IMR-90 (cell line): ENCODE measurements around the gene GLIPR1L2. TPM values are rescaled to one million over a fixed set of nuclear protein-coding genes. Genes with fewer than 3 reads are reported as not detected.

Source experiments
- ATAC-seq: fragments of 200-7000 bp; cut with Tn5 transposase; 2 replicates; pipeline ENCODE4 v1.9.1; 2020; ENCODE audit warnings: low read depth, mild to moderate bottlenecking, moderate library complexity
- BruUV-seq: library from RNA; stranded (reverse); fragments of 400-500 nt; replicated peaks from 2 replicates; lab custom pipeline; 2021; lab: Mats Ljungman, UMichigan
- CTCF ChIA-PET: fragments of 300-600 bp; formaldehyde crosslinking; extraction: SDS; loops from one replicate; lab custom pipeline; 2021; ENCODE audit warnings: antibody characterized with exemption; lab: Yijun Ruan, JAX
- POLR2A ChIA-PET: fragments of 300-600 bp; sonication (Branson Sonifier 250); formaldehyde crosslinking; loops from one replicate; lab custom pipeline; 2022; ENCODE audit warnings: antibody characterized with exemption; ENCODE audit not compliant: unreplicated experiment; lab: Charles Lee
- DNase-seq: peaks from one replicate; pipeline ENCODE4 v3.0.0; 2013
- H2AFZ ChIP-seq: replicated peaks from 2 replicates; pipeline ENCODE3; 2013; ENCODE audit warnings: low read length, mild to moderate bottlenecking; ENCODE audit not compliant: poor library complexity
- H2AK5ac ChIP-seq: 2 replicates; pipeline ENCODE4 v1.6.1; 2013; ENCODE audit warnings: low read depth, low read length, inconsistent platforms
- H2AK9ac ChIP-seq: replicated peaks from 2 replicates; pipeline ENCODE3; 2013; ENCODE audit warnings: mild to moderate bottlenecking, low read depth, low read length, moderate library complexity; ENCODE audit not compliant: poor library complexity
- H2BK120ac ChIP-seq: 2 replicates; pipeline ENCODE4 v1.6.1; 2013; ENCODE audit warnings: low read depth, low read length, inconsistent platforms
- H2BK15ac ChIP-seq: 3 replicates; pipeline ENCODE4 v1.6.1; 2013; ENCODE audit warnings: low read depth, low read length, inconsistent platforms
- H2BK20ac ChIP-seq: 2 replicates; pipeline ENCODE4 v1.6.1; 2013; ENCODE audit warnings: low read depth, mild to moderate bottlenecking, inconsistent platforms, low read length, moderate library complexity
- H2BK5ac ChIP-seq: 2 replicates; pipeline ENCODE4 v1.6.1; 2013; ENCODE audit warnings: mild to moderate bottlenecking, low read depth, low read length, inconsistent platforms; ENCODE audit not compliant: poor library complexity, severe bottlenecking
- H3K14ac ChIP-seq: replicated peaks from 2 replicates; pipeline ENCODE4 v1.6.1; 2013; ENCODE audit warnings: low read depth, low read length, inconsistent platforms
- H3K18ac ChIP-seq: 2 replicates; pipeline ENCODE4 v1.6.1; 2013; ENCODE audit warnings: low read depth, low read length, control low read depth
- H3K23ac ChIP-seq: 2 replicates; pipeline ENCODE4 v1.6.1; 2013; ENCODE audit warnings: low read depth, low read length, inconsistent platforms
- H3K27ac ChIP-seq: 2 replicates; pipeline ENCODE4 v1.5.1; 2013; ENCODE audit warnings: mild to moderate bottlenecking, control low read depth, low read length; ENCODE audit not compliant: insufficient read depth
- H3K27me3 ChIP-seq: 2 replicates; pipeline ENCODE4 v1.6.1; 2013; ENCODE audit warnings: low read length; ENCODE audit not compliant: control insufficient read depth, insufficient read depth
- H3K36me3 ChIP-seq: 2 replicates; pipeline ENCODE4 v1.6.1; 2013; ENCODE audit warnings: low read length, mixed read lengths; ENCODE audit not compliant: control insufficient read depth, insufficient read depth
- H3K4ac ChIP-seq: 2 replicates; pipeline ENCODE4 v1.6.1; 2013; ENCODE audit warnings: low read depth, low read length, inconsistent platforms
- H3K4me1 ChIP-seq: 2 replicates; pipeline ENCODE4 v1.6.1; 2013; ENCODE audit warnings: low read length, mixed read lengths; ENCODE audit not compliant: control insufficient read depth, insufficient read depth
- H3K4me2 ChIP-seq: 2 replicates; pipeline ENCODE4 v1.6.1; 2013; ENCODE audit warnings: low read depth, mild to moderate bottlenecking, control low read depth, low read length, moderate library complexity
- H3K4me3 ChIP-seq: 2 replicates; pipeline ENCODE4 v1.5.1; 2013; ENCODE audit warnings: low read depth, mild to moderate bottlenecking, control low read depth, low read length, moderate library complexity; ENCODE audit not compliant: insufficient read depth
- H3K56ac ChIP-seq: 2 replicates; pipeline ENCODE4 v1.6.1; 2013; ENCODE audit warnings: low read length, inconsistent platforms; ENCODE audit not compliant: insufficient read depth; ENCODE audit errors: extremely low read depth
- H3K79me1 ChIP-seq, 2 experiments: 2 replicates each; pipeline ENCODE4 v1.6.1; 2013; ENCODE audit warnings: low read length in 2 of 2, inconsistent platforms in 1 of 2, low read depth in 1 of 2
- H3K9ac ChIP-seq: 2 replicates; pipeline ENCODE4 v1.6.1; 2013; ENCODE audit warnings: low read depth, low read length, control low read depth
- H3K9me1 ChIP-seq: 2 replicates; pipeline ENCODE4 v1.6.1; 2013; ENCODE audit warnings: low read length, inconsistent platforms; ENCODE audit not compliant: insufficient read depth
- H3K9me3 ChIP-seq: 2 replicates; pipeline ENCODE4 v1.6.1; 2013; ENCODE audit warnings: low read length; ENCODE audit not compliant: control insufficient read depth, insufficient read depth
- H4K20me1 ChIP-seq: 2 replicates; pipeline ENCODE4 v1.6.1; 2013; ENCODE audit warnings: low read length, inconsistent platforms; ENCODE audit not compliant: insufficient read depth
- H4K5ac ChIP-seq: 2 replicates; pipeline ENCODE4 v1.6.1; 2013; ENCODE audit warnings: mild to moderate bottlenecking, low read depth, low read length, control low read depth
- H4K8ac ChIP-seq, 2 experiments: 2 replicates each; pipeline ENCODE4 v1.6.1; 2013; ENCODE audit warnings: low read depth in 2 of 2, low read length in 2 of 2, control low read depth in 1 of 2, inconsistent platforms in 1 of 2
- H4K91ac ChIP-seq: 2 replicates; pipeline ENCODE4 v1.6.1; 2013; ENCODE audit warnings: low read depth, low read length, inconsistent platforms; ENCODE audit not compliant: insufficient read depth
- BHLHE40 ChIP-seq: fragments of 150-350 bp; IDR thresholded peaks from 2 replicates; pipeline ENCODE4 v1.6.1; 2016; ENCODE audit warnings: mild to moderate bottlenecking, low read depth, low read length
- CEBPB ChIP-seq: IDR thresholded peaks from 2 replicates; pipeline ENCODE4 v1.6.1; 2012; ENCODE audit warnings: low read depth, low read length, improper control_type of control experiment
- CHD1 ChIP-seq: IDR thresholded peaks from 2 replicates; pipeline ENCODE4 v1.6.1; 2012; ENCODE audit warnings: low read depth, low read length, improper control_type of control experiment
- ELK1 ChIP-seq: fragments of 150-350 bp; IDR thresholded peaks from 2 replicates; pipeline ENCODE4 v1.6.1; 2016; ENCODE audit warnings: low read depth, mild to moderate bottlenecking, low read length, moderate library complexity, borderline replicate concordance
- MAZ ChIP-seq: IDR thresholded peaks from 2 replicates; pipeline ENCODE4 v1.6.1; 2012; ENCODE audit warnings: low read depth, mild to moderate bottlenecking, low read length, improper control_type of control experiment, moderate library complexity, borderline replicate concordance
- MXI1 ChIP-seq: IDR thresholded peaks from 2 replicates; pipeline ENCODE4 v1.6.1; 2012; ENCODE audit warnings: low read depth, mild to moderate bottlenecking, low read length, moderate library complexity, borderline replicate concordance
- RAD21 ChIP-seq: IDR thresholded peaks from 2 replicates; pipeline ENCODE4 v1.6.1; 2012; ENCODE audit warnings: low read length, improper control_type of control experiment
- RFX5 ChIP-seq: IDR thresholded peaks from 2 replicates; pipeline ENCODE4 v1.8.0; 2012; ENCODE audit warnings: low read depth, mild to moderate bottlenecking, low read length, moderate library complexity
- SMC3 ChIP-seq: fragments of 150-350 bp; IDR thresholded peaks from 2 replicates; pipeline ENCODE4 v1.6.1; 2016; ENCODE audit warnings: low read depth, mild to moderate bottlenecking, antibody characterized with exemption, low read length, moderate library complexity
- dilution Hi-C: fragments of 300-500 bp; cut with HindIII; formaldehyde crosslinking; loops from one replicate; pipeline ENCODE4 v1.14.3; 2018; ENCODE audit warnings: low sequenced_read_pairs; ENCODE audit not compliant: unreplicated experiment
- in situ Hi-C: fragments of 300-500 bp; cut with MboI; formaldehyde crosslinking; loops from 3 replicates; pipeline ENCODE4 v1.14.3; 2019; ENCODE audit warnings: low sequenced_read_pairs, inconsistent platforms, mixed read lengths
- intact Hi-C: fragments of 100-400 bp; cut with micrococcal nuclease; formaldehyde crosslinking; loops from 2 replicates; pipeline ENCODE4 v1.10.0; 2022
- polyA plus RNA-seq, 3 experiments: library from polyadenylated mRNA; depleted of rRNA; stranded (reverse); fragments of >200 nt; gene quantifications; 2 replicates each; pipeline ENCODE4 v1.2.3, GENCODE V29; 2012; ENCODE audit warnings: low replicate concordance in 1 of 3
- total RNA-seq: library from RNA; depleted of rRNA; stranded (reverse); fragments of >200 nt; gene quantifications from 2 replicates; pipeline ENCODE4 v1.2.3, GENCODE V29; 2012
- TF ChIP-seq, protein P1 (sequence below): fragments of 150-350 bp; IDR thresholded peaks from 2 replicates; pipeline ENCODE4 v1.6.1; 2017; ENCODE audit warnings: mild to moderate bottlenecking, antibody characterized with exemption, low read length, low read depth

The GLIPR1L2 gene
- total and polyA plus RNA-seq, 2 of the 4 experiments (the other 2 are of a cell fraction): 0.07 TPM; not detected in 1

DNA sequence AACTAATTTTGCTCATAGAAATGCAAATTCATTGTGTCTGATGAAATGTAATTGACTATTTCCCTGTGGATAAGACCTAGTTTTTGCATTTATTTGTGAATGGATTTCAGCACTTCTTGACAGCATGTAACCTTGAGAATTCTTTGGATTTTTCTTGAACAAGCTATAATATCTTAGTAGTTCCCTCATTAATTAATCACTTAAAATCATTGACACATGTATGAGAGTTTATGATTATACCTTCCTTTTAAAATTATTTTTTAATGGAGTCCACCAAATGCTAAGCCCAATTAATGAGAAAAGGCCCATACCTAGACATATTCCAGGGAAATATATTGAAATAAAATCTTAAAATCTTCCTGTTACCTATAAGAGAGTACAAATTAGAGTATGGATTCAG is 16.8 kb downstream of the GLIPR1L2 start:
- Histone ChIP-seq H3K4ac (no peak overlapping the region), H2AFZ (no peak overlapping the region), H3K27me3 (no peaks in the 10 kb centered on the region), H3K18ac (no peak overlapping the region), H3K4me2 (no peak overlapping the region), H2BK20ac (no peak overlapping the region), H3K9me1 (no peaks in the 10 kb centered on the region), H2BK15ac (no peak overlapping the region), H3K4me3 (no peak overlapping the region), H3K36me3 (no peaks in the 10 kb centered on the region), H4K8ac (no peak overlapping the region), H3K14ac (no peak overlapping the region), H3K79me1 (no peaks in the 10 kb centered on the region), H4K20me1 (no peaks in the 10 kb centered on the region), H2AK5ac (no peak overlapping the region), H4K91ac (no peak overlapping the region), H2AK9ac (no peak overlapping the region), H3K23ac (no peak overlapping the region), H4K5ac (no peak overlapping the region), H3K9me3 (no peaks in the 10 kb centered on the region), H3K4me1 (no peaks in the 10 kb centered on the region), H3K27ac (no peak overlapping the region), H3K9ac (no peak overlapping the region), H2BK120ac (no peak overlapping the region), H3K56ac (no peak overlapping the region), H2BK5ac (no peak overlapping the region)
- in situ Hi-C loops (no loop called here), dilution Hi-C loops (no loop called here), intact Hi-C loops (no loop called here)
- POLR2A ChIA-PET: no interaction called here
- BruUV-seq: no TSS peak
- ATAC-seq (no peak), DNase-seq (no peak)
- TF ChIP-seq MAZ: no peak
- no peak for TF ChIP-seq RFX5
- no peak for TF ChIP-seq MXI1
- TF ChIP-seq ELK1: no peak
- no peak for TF ChIP-seq SMC3
- no peak for TF ChIP-seq CHD1
- no peak for TF ChIP-seq BHLHE40
- TF ChIP-seq CEBPB: no peak
- TF ChIP-seq, protein P1, sequence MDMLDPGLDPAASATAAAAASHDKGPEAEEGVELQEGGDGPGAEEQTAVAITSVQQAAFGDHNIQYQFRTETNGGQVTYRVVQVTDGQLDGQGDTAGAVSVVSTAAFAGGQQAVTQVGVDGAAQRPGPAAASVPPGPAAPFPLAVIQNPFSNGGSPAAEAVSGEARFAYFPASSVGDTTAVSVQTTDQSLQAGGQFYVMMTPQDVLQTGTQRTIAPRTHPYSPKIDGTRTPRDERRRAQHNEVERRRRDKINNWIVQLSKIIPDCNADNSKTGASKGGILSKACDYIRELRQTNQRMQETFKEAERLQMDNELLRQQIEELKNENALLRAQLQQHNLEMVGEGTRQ: no peak
- TF ChIP-seq RAD21: no peak
- CTCF ChIA-PET: no interaction called here
